GM18867 (cell line): Measurements from ENCODE around the gene FLOT1.
"Not testable (repeated sequence)": the region's sequence is repeated elsewhere in the genome, so short reads cannot be mapped to it uniquely, and the experiment has no call there.

Experiments
- ATAC-seq: cut with Tn5 transposase; IDR thresholded peaks from one replicate; pipeline ENCODE4 v1.9.1; 2021; ENCODE audit warnings: mild to moderate bottlenecking, moderate library complexity; ENCODE audit not compliant: unreplicated experiment

FLOT1 gene

DNA sequence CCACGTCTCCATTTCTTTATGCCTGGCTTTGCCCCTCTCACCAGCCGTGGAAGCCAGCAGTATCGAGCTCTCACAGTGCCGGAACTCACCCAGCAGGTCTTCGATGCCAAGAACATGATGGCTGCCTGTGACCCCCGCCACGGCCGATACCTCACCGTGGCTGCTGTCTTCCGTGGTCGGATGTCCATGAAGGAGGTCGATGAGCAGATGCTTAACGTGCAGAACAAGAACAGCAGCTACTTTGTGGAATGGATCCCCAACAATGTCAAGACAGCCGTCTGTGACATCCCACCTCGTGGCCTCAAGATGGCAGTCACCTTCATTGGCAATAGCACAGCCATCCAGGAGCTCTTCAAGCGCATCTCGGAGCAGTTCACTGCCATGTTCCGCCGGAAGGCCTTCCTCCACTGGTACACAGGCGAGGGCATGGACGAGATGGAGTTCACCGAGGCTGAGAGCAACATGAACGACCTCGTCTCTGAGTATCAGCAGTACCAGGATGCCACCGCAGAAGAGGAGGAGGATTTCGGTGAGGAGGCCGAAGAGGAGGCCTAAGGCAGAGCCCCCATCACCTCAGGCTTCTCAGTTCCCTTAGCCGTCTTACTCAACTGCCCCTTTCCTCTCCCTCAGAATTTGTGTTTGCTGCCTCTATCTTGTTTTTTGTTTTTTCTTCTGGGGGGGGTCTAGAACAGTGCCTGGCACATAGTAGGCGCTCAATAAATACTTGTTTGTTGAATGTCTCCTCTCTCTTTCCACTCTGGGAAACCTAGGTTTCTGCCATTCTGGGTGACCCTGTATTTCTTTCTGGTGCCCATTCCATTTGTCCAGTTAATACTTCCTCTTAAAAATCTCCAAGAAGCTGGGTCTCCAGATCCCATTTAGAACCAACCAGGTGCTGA lies 18.4 kb downstream of the FLOT1 start:
- ATAC-seq: not testable (repeated sequence)

DNA sequence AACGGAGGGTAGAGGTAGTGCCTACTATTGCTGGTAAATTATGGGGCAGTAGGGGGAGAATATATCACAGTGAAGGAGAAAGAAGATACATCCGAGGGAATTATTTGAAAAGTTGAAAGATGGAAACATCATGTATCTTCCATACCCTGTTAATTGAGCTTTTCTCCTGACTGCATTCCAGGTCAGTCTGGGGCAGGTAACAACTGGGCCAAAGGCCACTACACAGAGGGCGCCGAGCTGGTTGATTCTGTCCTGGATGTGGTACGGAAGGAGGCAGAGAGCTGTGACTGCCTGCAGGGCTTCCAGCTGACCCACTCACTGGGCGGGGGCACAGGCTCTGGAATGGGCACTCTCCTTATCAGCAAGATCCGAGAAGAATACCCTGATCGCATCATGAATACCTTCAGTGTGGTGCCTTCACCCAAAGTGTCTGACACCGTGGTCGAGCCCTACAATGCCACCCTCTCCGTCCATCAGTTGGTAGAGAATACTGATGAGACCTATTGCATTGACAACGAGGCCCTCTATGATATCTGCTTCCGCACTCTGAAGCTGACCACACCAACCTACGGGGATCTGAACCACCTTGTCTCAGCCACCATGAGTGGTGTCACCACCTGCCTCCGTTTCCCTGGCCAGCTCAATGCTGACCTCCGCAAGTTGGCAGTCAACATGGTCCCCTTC lies 19.2 kb downstream of the FLOT1 start:
- ATAC-seq: not testable (repeated sequence)

DNA sequence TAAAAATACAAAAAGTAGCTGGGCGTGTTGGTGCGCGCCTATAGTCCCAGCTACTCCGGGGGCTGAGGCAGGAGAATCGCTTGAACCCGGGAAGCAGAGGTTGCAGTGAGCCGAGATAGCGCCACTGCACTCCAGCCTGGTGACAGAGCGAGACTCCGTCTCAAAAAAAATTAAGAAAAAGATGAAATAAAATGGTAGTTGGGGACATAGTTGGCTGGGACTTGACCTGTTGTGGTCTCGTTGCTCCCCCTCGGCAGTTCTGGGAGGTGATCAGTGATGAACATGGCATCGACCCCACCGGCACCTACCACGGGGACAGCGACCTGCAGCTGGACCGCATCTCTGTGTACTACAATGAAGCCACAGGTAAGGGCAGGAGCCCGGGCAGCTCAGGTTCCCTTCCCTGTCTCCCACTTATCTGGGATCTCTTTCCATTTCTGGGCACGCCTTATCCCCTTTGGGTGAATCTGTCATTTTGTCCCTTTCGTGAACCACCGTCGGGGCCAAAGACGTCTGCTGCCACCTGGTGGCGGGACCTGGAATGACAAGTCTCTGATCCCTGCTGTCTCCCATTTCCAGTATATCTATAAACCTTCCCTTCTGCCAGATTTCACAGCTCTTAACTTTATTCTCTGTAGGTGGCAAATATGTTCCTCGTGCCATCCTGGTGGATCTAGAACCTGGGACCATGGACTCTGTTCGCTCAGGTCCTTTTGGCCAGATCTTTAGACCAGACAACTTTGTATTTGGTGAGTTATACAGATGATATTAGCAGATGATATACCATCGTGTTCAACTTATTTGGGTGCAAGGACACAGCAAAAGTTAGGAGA lies 20.0 kb downstream of the FLOT1 start:
- ATAC-seq: peak; percentile 21

GRCh38 chr6:30722025-30722279 lies 20.5 kb downstream of the FLOT1 start:
- ATAC-seq: not testable (repeated sequence)

DNA sequence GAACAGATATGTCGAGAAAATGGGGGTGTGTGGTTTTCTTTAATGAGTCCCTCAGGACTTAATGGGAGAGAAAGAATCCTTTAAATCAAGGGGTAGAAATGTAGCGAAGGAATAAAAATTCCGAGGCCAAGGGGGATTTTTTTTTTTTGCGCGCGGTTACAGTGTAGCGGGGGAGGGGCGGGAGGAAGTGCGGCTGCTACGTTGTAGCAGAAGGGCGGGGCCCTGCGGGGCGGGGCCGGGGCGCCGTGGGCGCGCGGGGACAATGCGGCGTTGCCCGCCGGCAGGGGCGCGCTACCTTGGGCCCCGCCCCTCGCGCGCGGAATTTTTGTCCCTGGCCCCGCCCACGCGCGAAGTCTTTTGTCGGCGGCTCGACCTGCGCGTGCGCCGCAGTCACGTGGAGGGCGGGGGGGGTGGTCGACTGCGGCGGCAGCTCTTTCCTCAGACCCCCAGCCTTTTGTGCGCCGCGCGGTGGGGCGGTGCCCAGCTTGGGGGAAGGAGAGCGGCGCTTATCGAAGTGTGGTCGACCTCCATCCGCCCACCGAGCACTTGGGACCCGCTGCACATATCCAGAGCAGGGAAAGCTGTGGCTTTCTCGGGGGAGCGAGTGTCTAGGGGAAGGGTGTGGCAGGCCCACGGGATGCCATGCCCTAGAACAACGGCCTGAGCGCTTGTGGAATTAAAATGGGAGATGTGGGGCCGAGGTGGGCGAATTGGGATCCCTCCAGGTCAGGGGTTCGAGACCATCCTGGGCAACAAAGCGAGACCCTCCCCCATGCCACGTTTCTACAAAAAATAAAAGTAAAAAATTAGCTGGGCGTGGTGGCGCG lies 21.1 kb downstream of the FLOT1 start:
- peak; percentile 24 for ATAC-seq

- ATAC-seq: no peak
Measured at GRCh38 chr6:30720738-30721197, 21.7 kb downstream of the FLOT1 start.

DNA sequence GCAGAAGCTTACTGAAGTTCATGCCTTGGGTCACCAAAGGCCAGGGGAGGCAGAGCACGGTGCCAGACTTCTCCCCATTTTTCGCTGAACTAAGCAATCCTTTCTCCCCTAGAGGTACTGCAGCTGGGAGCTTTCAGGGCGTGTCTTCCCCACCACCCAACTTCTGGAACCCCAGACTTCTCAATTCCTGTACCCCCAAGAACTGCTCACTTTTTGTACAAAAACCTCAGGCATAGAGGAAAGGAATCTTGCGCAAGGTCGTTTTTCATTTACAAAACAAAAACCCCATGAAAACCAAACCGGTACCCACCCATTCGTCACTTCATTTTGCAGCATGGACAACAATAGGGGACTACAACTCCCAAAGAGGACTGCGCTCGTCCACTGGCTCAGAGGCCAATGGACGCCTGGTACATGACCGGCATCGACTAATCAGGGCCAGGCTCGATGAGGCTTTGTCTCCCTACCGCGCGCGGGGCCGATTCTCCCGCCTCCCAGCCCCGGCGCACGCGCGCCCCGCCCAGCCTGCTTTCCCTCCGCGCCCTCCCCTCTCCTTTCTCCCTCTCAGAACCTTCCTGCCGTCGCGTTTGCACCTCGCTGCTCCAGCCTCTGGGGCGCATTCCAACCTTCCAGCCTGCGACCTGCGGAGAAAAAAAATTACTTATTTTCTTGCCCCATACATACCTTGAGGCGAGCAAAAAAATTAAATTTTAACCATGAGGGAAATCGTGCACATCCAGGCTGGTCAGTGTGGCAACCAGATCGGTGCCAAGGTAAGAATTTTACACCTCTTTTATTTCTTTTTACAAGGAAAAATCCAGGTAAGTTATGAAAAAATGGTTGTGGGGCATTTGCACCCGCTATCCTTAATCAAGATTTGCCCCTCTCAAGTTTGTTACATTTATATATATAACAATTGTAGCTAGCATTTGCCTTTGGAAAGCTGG lies 22.4 kb downstream of the FLOT1 start, which contains the start of gene TUBB:
Gene TUBB (plus strand): TSS at position 562 of the 947 bp plus-strand sequence. CDS start 155 bp downstream, at position 717.
- peak; percentile 45 for ATAC-seq

DNA sequence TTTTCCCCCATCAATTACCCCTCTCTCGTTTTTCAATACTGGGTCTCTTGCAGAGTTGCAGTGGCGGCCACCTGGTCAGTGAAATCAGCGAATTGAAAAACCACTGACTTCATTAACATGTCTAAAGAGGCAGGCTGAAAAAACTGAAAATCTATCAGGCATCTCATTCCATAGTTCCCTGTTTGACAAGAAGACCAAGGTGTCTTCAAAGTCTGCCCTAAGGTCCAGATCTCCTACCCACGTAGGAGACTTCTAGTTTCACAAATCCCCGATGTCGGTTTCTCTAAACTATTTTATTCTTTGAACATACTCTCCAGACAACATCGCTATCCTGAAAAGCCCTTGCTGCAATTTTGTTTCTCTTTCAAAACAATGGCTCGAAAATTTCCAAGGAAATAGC lies 23.1 kb downstream of the FLOT1 start:
- ATAC-seq: no peak

GRCh38 chr6:30717845-30718720 lies 24.4 kb downstream of the FLOT1 start:
- not testable (repeated sequence) for ATAC-seq

- ATAC-seq: peak; percentile 64
Measured at GRCh38 chr6:30717129-30717844, 25.2 kb downstream of the FLOT1 start, which contains the start of gene MDC1. Gene MDC1, minus strand, starts transcription at chr6:30717281. Its CDS starts 2,106 bp downstream, at chr6:30715175.

GRCh38 chr6:30716879-30717128 lies 25.7 kb downstream of the FLOT1 start:
- no peak for ATAC-seq

- ATAC-seq: no peak
Measured at GRCh38 chr6:30714263-30714662, 28.2 kb downstream of the FLOT1 start.

GRCh38 chr6:30712441-30712945 lies 30.0 kb downstream of the FLOT1 start:
- ATAC-seq: no peak

- no peak for ATAC-seq
Measured at GRCh38 chr6:30711758-30712380, 30.6 kb downstream of the FLOT1 start.

- ATAC-seq: no peak
Measured at GRCh38 chr6:30709101-30709868, 33.2 kb downstream of the FLOT1 start.

DNA sequence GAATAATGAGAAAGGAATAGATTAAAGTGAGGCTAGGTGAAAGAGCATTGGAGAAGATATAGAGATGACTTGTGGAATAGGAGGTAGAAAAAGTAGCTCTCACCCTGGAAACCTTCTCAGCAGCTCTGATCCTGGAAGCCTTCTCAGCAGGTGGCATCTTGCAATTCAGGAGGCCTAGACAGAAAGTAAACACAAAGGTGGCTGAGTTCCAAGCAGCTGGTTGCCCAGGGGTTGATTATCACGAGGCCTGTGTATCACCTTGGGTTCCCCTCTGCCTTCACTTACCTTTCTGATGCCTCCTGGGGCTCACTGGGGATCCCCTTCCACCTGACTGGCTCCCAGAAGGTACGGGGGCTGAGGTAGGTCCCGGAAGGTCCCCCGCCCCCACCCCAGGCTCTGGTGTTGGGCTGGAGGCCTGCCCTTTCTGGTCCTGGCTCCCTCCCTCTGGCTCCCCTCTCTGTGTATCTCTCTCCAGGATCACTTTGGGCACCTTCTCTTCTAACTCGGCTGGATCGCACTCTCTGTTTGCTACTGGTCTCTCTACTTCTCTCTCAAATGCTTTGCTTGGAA lies 35.1 kb downstream of the FLOT1 start:
- no peak for ATAC-seq
